Measurements from ENCODE around the gene FAHD1. TPM values are rescaled to one million over a fixed set of nuclear protein-coding genes. Genes with fewer than 3 reads are reported as not detected.
A peak's percentile ranks its signal among the peaks of the same experiment; 100 is the strongest.

Gene FAHD1
- 10 to 100 TPM; 17.9 to 20.1 TPM for total RNA-seq

DNA sequence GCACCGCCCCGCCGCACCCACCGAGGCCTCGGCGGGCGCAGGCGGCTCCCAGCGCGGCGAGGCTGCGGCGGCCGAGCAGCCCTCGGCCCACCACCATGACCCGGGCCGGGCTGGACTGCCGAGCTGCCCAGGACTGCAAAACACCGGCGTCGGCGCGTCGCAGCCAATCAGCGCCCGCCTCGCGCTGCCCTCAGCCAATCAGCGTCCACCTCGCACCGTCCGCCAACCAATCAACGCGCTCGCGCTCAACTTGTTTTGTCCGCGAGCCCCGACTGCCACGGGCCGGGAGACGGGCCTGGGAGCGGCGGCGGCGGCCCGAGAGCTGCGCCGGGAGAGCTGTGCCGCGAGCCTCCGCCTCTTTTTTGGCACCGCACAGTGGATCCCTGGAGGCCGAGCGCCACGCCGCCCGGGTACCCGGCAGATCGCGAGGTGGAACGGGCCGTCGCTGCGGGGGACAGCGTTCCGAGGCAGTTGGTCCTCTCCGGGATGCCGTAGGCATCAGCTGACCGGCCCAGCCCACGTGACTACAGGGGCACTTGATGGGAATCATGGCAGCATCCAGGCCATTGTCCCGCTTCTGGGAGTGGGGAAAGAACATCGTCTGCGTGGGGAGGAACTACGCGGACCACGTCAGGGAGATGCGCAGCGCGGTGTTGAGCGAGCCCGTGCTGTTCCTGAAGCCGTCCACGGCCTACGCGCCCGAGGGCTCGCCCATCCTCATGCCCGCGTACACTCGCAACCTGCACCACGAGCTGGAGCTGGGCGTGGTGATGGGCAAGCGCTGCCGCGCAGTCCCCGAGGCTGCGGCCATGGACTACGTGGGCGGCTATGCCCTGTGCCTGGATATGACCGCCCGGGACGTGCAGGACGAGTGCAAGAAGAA lies at the start of gene FAHD1, which contains the start of gene HAGH:
Gene FAHD1 (plus strand): TSS at position 516 of the 883 bp plus-strand sequence. CDS start 33 bp downstream, at position 549.
Gene HAGH (minus strand): TSS at position 135 of the 883 bp plus-strand sequence. CDS start 38 bp downstream, at position 97.
- no peaks in the 10 kb centered on the region for H3K9me3 Mint-ChIP-seq
- peak within 1 kb of the TSS; percentile 87 for H3K27ac Mint-ChIP-seq
- no peaks in the 10 kb centered on the region for H3K27me3 Mint-ChIP-seq
- DNase-seq: peak; percentile 91
- H3K36me3 Mint-ChIP-seq: peaks cover 1% of the 10 kb centered on the region
- H3K4me3 Mint-ChIP-seq: peak within 1 kb of the TSS; percentile 93
- H3K4me1 Mint-ChIP-seq: peaks cover 37% of the 10 kb centered on the region

DNA sequence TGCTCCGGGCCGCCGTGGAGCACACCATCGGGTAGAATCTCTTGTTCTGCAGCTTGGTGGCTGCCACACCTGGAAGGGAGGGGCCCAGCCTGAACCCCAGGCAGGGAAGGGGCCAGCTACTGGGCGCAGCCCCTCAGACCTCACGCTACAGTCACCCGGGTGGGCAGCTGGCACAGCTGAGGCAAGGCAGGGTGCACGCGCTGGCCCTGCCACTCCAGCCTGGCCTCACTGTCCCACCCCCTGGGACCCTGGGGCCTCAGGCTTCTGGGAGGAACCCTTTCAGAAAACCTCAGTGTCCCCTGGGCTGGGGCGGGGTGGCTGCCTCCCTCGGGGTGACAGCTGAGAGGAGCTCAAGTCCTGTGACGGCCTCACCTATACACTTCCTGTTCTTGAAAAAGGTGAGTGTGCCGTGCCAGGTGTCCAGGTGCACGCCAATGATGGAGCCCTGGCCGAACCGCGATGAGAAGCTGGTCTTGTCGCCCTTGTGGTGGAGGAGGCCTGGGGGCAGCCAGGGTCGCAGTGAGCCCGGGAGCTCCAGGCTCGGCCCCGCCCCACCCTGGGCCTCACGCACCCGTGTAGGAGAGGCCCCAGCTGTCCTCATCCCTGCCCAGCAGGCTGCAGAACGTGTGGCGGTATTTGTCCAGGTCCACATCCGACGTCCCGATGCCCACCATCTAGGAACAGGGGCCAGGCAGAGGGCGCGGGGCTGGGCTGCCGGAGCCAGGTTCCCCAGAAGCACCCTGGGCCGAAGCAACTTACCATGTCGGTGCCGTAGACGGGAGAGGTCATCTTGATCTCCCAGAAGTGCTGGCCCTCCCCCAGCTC lies 49.4 kb upstream of the FAHD1 start:
- Mint-ChIP-seq H3K4me1 (peaks cover 7% of the 10 kb centered on the region), H3K36me3 (no peaks in the 10 kb centered on the region), H3K27me3 (no peaks in the 10 kb centered on the region), H3K27ac (no peak overlapping the region), H3K4me3 (no peak overlapping the region), H3K9me3 (no peaks in the 10 kb centered on the region)
- DNase-seq: no peak

DNA sequence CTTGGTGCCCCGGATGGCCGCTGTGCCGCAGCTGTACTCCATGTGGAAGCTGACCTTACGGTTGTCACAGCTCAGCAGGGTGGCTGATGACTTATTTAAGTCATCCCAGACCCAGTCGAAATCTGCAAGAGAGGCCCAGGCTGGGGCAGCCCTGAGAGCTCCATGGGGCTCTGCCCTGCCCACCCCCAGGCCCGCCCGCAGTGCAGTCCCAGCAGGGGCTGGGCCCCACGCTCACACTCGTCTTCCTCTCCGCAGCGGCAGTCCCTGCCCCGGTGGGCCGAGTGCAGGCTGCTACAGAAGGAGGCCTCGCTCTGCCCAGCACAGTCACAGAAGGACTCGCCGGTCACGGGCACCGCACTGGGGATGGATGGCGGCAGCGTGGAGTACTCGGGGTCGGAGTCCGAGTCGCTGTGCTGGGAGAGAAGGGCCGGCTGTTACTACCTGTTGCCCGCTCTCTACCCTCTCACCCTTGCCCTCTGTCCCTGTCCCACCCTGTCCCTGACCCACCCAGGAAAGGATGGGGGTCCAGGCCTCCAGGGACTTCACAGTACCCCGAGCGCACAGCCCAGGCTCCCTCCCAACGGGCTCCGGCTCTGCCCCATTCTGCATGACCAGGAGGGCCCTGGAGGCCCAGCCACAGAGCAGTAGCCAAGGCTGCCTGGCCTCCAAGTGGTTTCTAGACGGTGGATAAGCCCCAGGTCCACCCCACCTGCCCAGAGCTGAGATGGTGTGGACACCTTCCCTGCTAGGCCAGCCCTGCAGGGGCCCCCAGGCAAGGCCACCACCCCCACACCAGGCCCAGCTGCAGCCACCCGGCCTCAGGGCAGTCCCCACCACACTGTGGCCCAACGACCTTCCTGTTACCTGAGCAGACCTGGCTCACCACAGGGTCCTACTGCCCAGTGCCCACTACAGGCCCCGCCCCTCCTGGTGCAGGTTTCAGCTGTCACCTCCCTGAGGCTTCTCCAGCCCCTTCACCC lies 48.5 kb upstream of the FAHD1 start:
- Mint-ChIP-seq H3K27ac (no peak overlapping the region), H3K36me3 (peaks cover 3% of the 10 kb centered on the region), H3K4me3 (no peak overlapping the region), H3K4me1 (peaks cover 7% of the 10 kb centered on the region), H3K9me3 (no peaks in the 10 kb centered on the region), H3K27me3 (no peaks in the 10 kb centered on the region)
- DNase-seq: no peak

- peaks cover 8% of the 10 kb centered on the region for H3K36me3 Mint-ChIP-seq
- H3K4me3 Mint-ChIP-seq: no peak overlapping the region
- peaks cover 7% of the 10 kb centered on the region for H3K4me1 Mint-ChIP-seq
- H3K27me3 Mint-ChIP-seq: no peaks in the 10 kb centered on the region
- H3K9me3 Mint-ChIP-seq: no peaks in the 10 kb centered on the region
- no peak overlapping the region for H3K27ac Mint-ChIP-seq
- no peak for DNase-seq
These were observed 47.7 kb upstream of the FAHD1 start for GRCh38 chr16:1779234-1779701.

DNA sequence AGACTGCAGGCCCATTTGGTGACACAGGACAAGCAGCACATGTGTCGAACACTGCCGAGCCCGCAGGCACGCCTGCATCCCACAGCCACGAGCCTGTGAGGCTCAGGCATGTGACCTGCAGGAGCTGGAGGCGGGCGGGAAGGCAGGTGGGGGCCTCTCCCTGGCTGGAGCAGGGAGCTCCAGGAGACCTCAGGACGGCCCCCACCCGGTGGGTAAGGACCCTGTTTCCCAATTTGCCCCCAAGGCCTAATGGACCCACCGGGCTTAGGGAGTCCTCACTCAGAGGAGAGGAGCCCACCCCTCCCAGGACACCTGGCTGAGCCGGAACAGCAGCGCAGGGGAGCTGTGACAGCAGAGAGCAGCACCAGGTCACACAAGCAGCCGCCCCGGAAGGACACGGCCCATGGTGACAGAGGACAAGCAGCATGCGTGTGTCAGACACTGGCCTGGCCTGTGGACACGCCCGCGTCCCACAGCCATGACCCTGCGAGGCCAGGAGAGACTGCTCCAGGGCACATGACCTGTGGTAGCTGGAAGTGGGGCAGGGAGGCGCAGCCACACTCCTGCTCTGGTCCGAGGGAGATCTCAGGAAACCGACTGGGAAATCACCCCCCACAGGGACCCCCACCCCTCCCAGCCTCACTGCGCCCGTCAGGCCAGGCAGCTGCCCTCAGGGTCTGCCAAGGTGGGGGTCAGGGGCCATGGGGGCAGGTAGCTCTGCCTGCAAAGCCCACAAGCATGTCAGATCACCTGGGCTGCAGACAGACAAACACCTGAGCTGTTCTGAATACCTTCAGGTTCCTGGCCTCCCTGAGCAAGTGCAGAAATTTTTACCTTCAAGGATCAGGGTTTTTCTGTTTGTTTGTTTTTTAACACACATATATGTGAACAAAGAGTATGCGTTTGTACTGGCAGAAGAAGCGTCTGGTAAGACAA lies 47.0 kb upstream of the FAHD1 start:
- Mint-ChIP-seq H3K27me3 (no peaks in the 10 kb centered on the region), H3K36me3 (peaks cover 8% of the 10 kb centered on the region), H3K27ac (peak overlapping the region; percentile 72), H3K4me1 (peaks cover 8% of the 10 kb centered on the region), H3K9me3 (no peaks in the 10 kb centered on the region), H3K4me3 (peak overlapping the region; percentile 14)
- DNase-seq: no peak

DNA sequence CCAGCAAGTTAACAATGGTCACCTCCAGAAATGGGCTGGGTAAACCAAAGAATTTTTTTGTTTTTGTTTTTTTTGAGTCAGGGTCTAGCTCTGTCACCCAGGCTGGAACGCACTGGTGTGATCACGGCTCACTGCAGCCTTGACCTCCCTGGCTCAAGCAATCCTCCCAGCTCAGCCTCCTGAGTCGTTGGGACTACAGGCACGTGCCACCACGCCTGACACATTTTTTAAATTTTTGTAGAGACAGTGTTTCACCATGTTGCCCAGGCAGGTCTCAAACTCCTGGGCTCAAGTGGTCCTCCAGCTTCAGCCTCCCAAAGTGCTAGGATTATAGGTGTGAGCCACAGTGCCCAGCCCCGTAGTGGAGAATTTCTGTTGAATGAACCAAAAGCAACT lies 46.3 kb upstream of the FAHD1 start:
- Mint-ChIP-seq H3K27ac (no peak overlapping the region), H3K9me3 (no peaks in the 10 kb centered on the region), H3K4me3 (peak overlapping the region; percentile 82), H3K27me3 (no peaks in the 10 kb centered on the region), H3K36me3 (peaks cover 8% of the 10 kb centered on the region), H3K4me1 (peaks cover 11% of the 10 kb centered on the region)
- DNase-seq: no peak

DNA sequence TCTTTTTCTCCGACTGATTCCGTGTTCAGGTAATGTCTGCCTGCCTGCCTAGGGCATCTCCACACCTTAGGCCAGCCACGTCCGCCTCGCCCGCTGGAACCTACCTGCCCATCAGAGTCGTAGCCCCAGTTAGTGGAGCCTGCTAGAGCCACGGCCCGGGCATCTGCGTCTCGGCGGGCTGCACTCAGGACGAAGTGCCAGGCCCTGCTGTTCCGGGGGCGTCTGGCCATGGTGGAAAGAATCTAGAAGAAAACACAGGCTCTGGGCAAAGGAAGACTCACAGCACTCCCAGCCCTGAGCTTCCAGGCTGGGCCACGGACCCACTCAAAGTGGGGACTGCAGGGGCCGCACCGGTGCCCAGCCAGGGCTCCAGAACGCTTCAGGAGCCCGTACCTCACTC lies 45.8 kb upstream of the FAHD1 start:
- H3K27ac Mint-ChIP-seq: peak overlapping the region; percentile 25

GRCh38 chr16:1781758-1782407 lies 45.1 kb upstream of the FAHD1 start:
- no peaks in the 10 kb centered on the region for H3K27me3 Mint-ChIP-seq
- peaks cover 8% of the 10 kb centered on the region for H3K36me3 Mint-ChIP-seq
- H3K4me3 Mint-ChIP-seq: peak overlapping the region; percentile 82
- H3K4me1 Mint-ChIP-seq: peaks cover 12% of the 10 kb centered on the region
- DNase-seq: peak; percentile 48
- no peaks in the 10 kb centered on the region for H3K9me3 Mint-ChIP-seq
- H3K27ac Mint-ChIP-seq: peak overlapping the region; percentile 70

More for the DNA sequence above, 45.8 kb upstream of the FAHD1 start:
- no peaks in the 10 kb centered on the region for H3K9me3 Mint-ChIP-seq
- H3K4me1 Mint-ChIP-seq: peaks cover 12% of the 10 kb centered on the region
- no peaks in the 10 kb centered on the region for H3K27me3 Mint-ChIP-seq
- H3K36me3 Mint-ChIP-seq: peaks cover 8% of the 10 kb centered on the region
- DNase-seq: no peak
- peak overlapping the region; percentile 82 for H3K4me3 Mint-ChIP-seq

- H3K36me3 Mint-ChIP-seq: peaks cover 8% of the 10 kb centered on the region
- H3K4me1 Mint-ChIP-seq: peaks cover 12% of the 10 kb centered on the region
These were observed 44.4 kb upstream of the FAHD1 start, which contains the start of the genes NUBP2 and SPSB3 for GRCh38 chr16:1782408-1783264. Gene NUBP2 (plus strand): TSS chr16:1782960. CDS start chr16:1783021, 61 bp downstream. Gene SPSB3 (minus strand): TSS chr16:1782571. CDS start chr16:1781483, 1,088 bp downstream.

GRCh38 chr16:1784977-1785845 lies 41.8 kb upstream of the FAHD1 start:
- Mint-ChIP-seq H3K4me1 (peaks cover 12% of the 10 kb centered on the region), H3K4me3 (no peak overlapping the region), H3K27me3 (no peaks in the 10 kb centered on the region), H3K9me3 (no peaks in the 10 kb centered on the region), H3K27ac (no peak overlapping the region), H3K36me3 (peaks cover 10% of the 10 kb centered on the region)
- DNase-seq: no peak

More at GRCh38 chr16:1782408-1783264, 44.4 kb upstream of the FAHD1 start, which contains the start of the genes NUBP2 and SPSB3:
- H3K27ac Mint-ChIP-seq: peak within 1 kb of the TSS; percentile 86
- H3K9me3 Mint-ChIP-seq: no peaks in the 10 kb centered on the region
- H3K27me3 Mint-ChIP-seq: no peaks in the 10 kb centered on the region
- DNase-seq: peak; percentile 99
- peak within 1 kb of the TSS; percentile 90 for H3K4me3 Mint-ChIP-seq

GRCh38 chr16:1785846-1786170 lies 41.2 kb upstream of the FAHD1 start:
- no peaks in the 10 kb centered on the region for H3K9me3 Mint-ChIP-seq
- H3K27me3 Mint-ChIP-seq: no peaks in the 10 kb centered on the region
- H3K27ac Mint-ChIP-seq: no peak overlapping the region
- no peak for DNase-seq
- H3K4me3 Mint-ChIP-seq: no peak overlapping the region
- H3K36me3 Mint-ChIP-seq: peaks cover 10% of the 10 kb centered on the region
- peaks cover 12% of the 10 kb centered on the region for H3K4me1 Mint-ChIP-seq
